AG04450 (cell line): ENCODE measurements around the gene ZNF827. TPM values are rescaled to one million over a fixed set of nuclear protein-coding genes. Genes with fewer than 3 reads are reported as not detected.

Experiments
- CTCF ChIA-PET: fragments of 300-600, 350-600 bp; formaldehyde crosslinking; extraction: SDS; loops from one replicate; lab custom pipeline; 2022; ENCODE audit warnings: antibody characterized with exemption, inconsistent platforms; lab: Charles Lee
- POLR2A ChIA-PET: fragments of 350-600 bp; formaldehyde crosslinking; extraction: SDS; loops from one replicate; lab custom pipeline; 2021; ENCODE audit warnings: antibody characterized with exemption, inconsistent platforms; lab: Yijun Ruan, JAX
- DNase-seq: peaks from one replicate; pipeline ENCODE4 v3.0.0-alpha.2; 2011; ENCODE audit warnings: low read depth, low spot score
- H3K27ac ChIP-seq: one replicate; pipeline ENCODE4 v1.5.1; 2012; ENCODE audit warnings: low read depth, low read length, control low read depth
- H3K27me3 ChIP-seq: one replicate; pipeline ENCODE4 v1.6.0; 2012; ENCODE audit warnings: low read length; ENCODE audit not compliant: control insufficient read depth, insufficient read depth
- H3K4me3 ChIP-seq: 2 replicates; pipeline ENCODE4 v1.5.1; 2011; ENCODE audit warnings: mild to moderate bottlenecking, low read depth, low read length, control low read depth
- H3K9me3 ChIP-seq: 2 replicates; pipeline ENCODE4 v1.5.1; 2012; ENCODE audit warnings: low read length; ENCODE audit not compliant: control insufficient read depth, insufficient read depth
- polyA plus RNA-seq: library from polyadenylated mRNA; depleted of rRNA; stranded (reverse); fragments of >200 nt; gene quantifications from 2 replicates; pipeline ENCODE4 v1.2.3, GENCODE V29; 2011
- TF ChIP-seq, protein P1 (sequence below): IDR thresholded peaks from 2 replicates; pipeline ENCODE4 v1.5.1; 2011; ENCODE audit warnings: low read depth, low read length, control low read depth, inconsistent platforms

The ZNF827 gene
- polyA plus RNA-seq, 1 experiment: 9.8 TPM

DNA sequence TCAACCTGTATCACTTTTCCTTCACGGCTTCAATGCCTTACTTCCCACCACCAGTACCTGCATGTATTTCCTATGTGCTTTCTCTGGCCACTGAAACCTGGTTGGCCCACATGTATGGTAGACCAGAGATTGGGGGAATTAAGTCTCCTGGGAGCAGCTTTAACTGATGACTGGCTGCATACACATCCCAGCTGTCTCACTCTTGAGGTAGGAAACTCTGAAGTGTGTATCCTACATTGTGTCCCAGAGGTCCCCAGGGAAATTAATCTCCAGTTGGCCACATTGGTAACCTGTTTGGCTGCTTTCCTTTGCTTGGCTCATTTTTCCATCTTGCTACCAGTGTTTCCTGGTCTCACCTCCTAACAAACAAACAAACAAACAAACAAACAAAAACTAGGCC, 124.4 kb downstream of the ZNF827 start:
- POLR2A ChIA-PET: no interaction called here
- Histone ChIP-seq H3K4me3 (no peak overlapping the region), H3K27ac (no peak overlapping the region), H3K27me3 (no peaks in the 10 kb centered on the region), H3K9me3 (peaks cover 5% of the 10 kb centered on the region; the same call in 1 of the 2 replicates)
- DNase-seq: no peak
- CTCF ChIA-PET: no interaction called here
- TF ChIP-seq, protein P1, sequence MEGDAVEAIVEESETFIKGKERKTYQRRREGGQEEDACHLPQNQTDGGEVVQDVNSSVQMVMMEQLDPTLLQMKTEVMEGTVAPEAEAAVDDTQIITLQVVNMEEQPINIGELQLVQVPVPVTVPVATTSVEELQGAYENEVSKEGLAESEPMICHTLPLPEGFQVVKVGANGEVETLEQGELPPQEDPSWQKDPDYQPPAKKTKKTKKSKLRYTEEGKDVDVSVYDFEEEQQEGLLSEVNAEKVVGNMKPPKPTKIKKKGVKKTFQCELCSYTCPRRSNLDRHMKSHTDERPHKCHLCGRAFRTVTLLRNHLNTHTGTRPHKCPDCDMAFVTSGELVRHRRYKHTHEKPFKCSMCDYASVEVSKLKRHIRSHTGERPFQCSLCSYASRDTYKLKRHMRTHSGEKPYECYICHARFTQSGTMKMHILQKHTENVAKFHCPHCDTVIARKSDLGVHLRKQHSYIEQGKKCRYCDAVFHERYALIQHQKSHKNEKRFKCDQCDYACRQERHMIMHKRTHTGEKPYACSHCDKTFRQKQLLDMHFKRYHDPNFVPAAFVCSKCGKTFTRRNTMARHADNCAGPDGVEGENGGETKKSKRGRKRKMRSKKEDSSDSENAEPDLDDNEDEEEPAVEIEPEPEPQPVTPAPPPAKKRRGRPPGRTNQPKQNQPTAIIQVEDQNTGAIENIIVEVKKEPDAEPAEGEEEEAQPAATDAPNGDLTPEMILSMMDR: no peak

DNA sequence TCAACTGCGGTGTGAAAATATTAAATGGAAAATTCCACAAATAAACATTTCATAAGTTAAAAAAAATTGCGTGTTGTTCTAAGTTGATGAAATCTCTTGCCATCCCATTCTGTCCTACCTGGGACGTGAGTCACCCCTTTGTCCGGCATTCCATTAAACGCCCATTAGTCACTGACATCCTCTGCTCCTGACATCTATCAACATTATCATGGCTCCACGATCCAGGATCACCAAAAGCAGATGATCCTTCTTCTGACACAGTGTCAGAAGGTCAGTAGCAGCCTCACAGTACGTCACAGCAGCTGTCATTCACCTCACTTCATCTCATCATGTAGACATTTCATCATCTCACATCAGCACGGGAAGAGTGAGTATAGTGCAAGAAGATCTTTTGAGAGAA, 125.7 kb downstream of the ZNF827 start:
- Histone ChIP-seq H3K4me3 (no peak overlapping the region), H3K9me3 (peaks cover 5% of the 10 kb centered on the region; the same call in 1 of the 2 replicates), H3K27me3 (no peaks in the 10 kb centered on the region), H3K27ac (no peak overlapping the region)
- no peak for DNase-seq
- POLR2A ChIA-PET: no interaction called here
- CTCF ChIA-PET: no interaction called here
- TF ChIP-seq, protein P1: no peak

DNA sequence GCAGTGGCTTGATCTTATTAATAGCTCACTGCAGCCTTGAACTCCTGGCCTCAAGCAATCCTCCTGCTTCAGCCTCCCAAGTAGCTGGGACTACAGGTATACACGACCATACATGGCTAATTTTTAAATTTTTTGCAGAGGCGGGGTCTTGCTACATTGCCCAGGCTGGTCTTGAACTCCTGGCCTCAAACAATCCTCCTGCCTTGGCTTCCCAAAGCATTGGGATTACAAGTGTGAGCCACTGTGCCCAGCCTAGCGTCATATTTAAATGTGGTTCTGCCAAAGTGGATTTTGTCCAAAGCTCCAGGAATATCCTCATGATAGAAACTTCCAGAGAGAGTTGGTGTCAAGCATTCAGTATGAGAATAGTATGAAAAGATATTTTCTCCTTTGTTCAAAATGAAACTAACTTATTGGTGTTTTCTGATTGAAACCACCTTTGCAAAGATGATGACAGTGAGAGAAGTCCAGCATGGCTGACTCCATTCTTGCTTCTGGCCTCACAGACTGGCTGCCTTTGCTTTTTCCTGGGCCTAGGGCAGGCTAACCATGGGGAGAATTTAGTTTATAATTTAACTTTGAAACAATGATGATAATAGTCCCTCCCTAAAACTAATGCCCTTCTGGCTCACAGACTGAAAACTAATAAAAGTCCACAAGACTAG, 129.6 kb downstream of the ZNF827 start:
- Histone ChIP-seq H3K4me3 (no peak overlapping the region), H3K27ac (peak overlapping the region; percentile 84), H3K9me3 (peaks cover 5% of the 10 kb centered on the region; the same call in 1 of the 2 replicates), H3K27me3 (no peaks in the 10 kb centered on the region)
- POLR2A ChIA-PET: no interaction called here
- TF ChIP-seq, protein P1: no peak
- DNase-seq: no peak
- CTCF ChIA-PET: no interaction called here

DNA sequence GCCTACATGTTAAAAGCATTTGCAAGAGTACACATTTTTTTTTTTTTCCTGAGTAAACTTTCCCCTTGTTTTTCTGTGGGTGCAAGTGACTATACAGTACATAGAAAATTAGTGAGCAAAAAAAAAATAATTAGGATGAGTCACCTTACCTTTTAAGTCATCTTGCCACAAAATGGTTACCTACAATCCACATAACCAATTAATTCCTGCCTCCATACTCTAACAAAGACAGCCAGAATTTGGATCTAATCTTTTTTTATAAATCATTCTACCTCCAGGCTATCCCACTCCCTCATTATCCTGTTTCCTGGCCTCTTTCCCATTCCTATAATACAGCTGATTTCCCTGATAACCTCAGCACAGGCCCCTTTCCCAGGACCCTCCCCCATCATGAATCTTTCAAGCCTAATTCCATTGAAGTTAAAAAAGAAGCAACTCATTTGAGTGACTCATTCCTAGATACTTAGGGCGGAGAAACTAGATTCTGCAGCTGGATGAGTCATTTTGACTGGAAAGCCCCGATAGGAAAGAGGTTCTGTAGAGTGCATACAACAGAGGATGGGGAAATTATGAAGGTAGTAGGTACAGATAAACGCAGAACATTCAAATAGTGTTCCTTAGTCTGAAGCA, 130.5 kb downstream of the ZNF827 start:
- Histone ChIP-seq H3K4me3 (peak overlapping the region; percentile 8), H3K9me3 (peaks cover 5% of the 10 kb centered on the region; the same call in 1 of the 2 replicates), H3K27me3 (no peaks in the 10 kb centered on the region), H3K27ac (peak overlapping the region; percentile 85)
- CTCF ChIA-PET: no interaction called here
- POLR2A ChIA-PET: no interaction called here
- peak; percentile 81 for DNase-seq
- TF ChIP-seq, protein P1: no peak

DNA sequence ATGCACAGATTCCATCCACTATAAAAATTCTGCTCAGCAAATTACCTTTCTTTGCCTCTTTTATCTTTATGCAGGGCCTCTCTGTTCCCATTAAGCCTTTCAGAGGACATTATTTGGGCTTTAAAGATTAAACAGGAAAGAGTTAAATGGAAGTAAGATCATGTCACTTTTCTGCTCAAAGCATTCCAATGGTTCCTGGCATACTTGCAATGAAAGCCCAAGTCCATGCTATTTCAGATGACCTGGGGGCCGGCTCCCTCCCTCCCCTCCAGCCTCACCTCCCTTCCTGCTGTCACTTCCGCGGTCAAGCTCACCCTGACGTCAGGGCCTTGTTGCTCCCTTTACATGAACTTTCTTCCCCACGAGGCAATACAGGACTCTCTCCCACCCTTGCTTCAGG, 133.1 kb downstream of the ZNF827 start:
- no peak overlapping the region for H3K27ac ChIP-seq
- ChIA-PET POLR2A (no interaction called here), CTCF (interaction anchor here (0.6 kb wide), 1 partner anchor 64 kb away, joined by 7 read pairs; no protein-coding TSS in a partner anchor)
- H3K4me3 ChIP-seq: no peak overlapping the region
- TF ChIP-seq, protein P1: no peak
- DNase-seq: no peak
- H3K27me3 ChIP-seq: no peaks in the 10 kb centered on the region
- peaks cover 5% of the 10 kb centered on the region; the same call in 1 of the 2 replicates for H3K9me3 ChIP-seq
